ENCODE measurements around the gene AEBP1. TPM values are rescaled to one million over a fixed set of nuclear protein-coding genes. Genes with fewer than 3 reads are reported as not detected.

The AEBP1 gene
- total and polyA plus RNA-seq, 2 of the 4 experiments (the other 2 are of a cell fraction): 1.1 to 5.7 TPM

DNA sequence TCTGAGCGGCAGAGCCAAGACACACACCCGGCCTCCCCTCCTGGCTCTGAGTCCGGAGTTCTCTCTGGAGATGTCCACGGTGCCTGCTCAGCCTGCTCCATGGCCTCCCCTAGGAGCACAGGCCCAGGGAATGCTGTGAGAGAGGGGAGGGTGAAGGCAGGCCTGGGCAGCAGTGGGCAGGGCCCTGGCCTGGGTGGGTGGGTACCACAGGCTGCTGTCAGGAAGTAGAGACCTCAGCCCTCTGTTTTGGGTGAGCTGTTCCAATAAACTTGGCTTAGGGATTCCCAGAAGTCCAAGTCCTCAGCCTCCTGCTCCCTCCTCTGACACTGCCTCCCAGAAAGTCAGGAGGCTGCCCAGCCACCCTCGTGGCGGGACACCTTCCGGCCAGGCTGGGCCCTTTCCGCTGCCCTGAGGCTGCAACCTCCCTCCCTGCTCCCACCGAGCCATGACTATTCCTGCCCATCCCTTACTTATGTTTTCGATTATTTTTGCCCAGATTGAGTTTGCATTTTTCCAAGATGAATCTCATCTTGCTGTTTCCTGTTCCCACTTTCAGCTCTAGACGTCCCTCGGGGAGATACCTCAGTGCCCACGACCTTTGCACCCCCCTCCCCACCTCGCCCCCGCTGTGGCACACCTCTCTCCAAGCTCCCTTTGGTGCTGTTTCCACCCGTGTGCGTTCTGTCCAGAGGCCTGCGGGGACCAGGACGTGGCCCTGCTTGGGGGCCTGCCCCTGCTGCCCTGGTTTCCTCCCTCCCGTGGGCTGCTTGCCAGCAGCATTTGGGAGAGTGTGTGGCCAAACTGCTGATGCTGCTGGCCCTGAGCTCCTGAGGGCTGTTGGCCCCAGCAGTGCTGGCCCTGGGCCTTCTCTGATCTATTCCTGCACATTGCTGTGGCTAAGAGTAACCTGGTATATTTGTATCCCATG is 16.0 kb upstream of the AEBP1 start:
- Histone ChIP-seq H3K36me3 (ENCODE audit: control insufficient read depth, insufficient read depth, low read length) (no peaks in the 10 kb centered on the region), H3K9ac (ENCODE audit: low read depth, low read length) (peak overlapping the region; percentile 45), H3K9me1 (ENCODE audit: insufficient read depth, low read length) (peaks cover 23% of the 10 kb centered on the region), H3K56ac (ENCODE audit: extremely low read depth, insufficient read depth, low read length) (peak overlapping the region; percentile 74; the same call in 1 of the 2 replicates), H2AK9ac (replicated peaks; ENCODE audit: low read depth, low read length, poor library complexity) (peak overlapping the region; percentile 50), H3K4me3 (ENCODE audit: insufficient read depth, low read depth, low read length) (no peak overlapping the region), H4K5ac (ENCODE audit: low read depth, low read length) (peak overlapping the region; percentile 90), H4K91ac (ENCODE audit: insufficient read depth, low read depth, low read length) (peak overlapping the region; percentile 92), H2AK5ac (ENCODE audit: low read depth, low read length) (peak overlapping the region; percentile 85), H2BK20ac (ENCODE audit: low read depth, low read length) (peak overlapping the region; percentile 82), H3K18ac (ENCODE audit: low read depth, low read length) (peak overlapping the region; percentile 58), H3K9me3 (ENCODE audit: control insufficient read depth, insufficient read depth, low read length) (no peaks in the 10 kb centered on the region), H4K8ac (ENCODE audit: low read depth in 2 of 2, low read length in 2 of 2) (peak overlapping the region; percentile 93 to 98), H3K4ac (ENCODE audit: low read depth, low read length) (peak overlapping the region; percentile 94), H2BK120ac (ENCODE audit: low read depth, low read length) (peak overlapping the region; percentile 95), H4K20me1 (ENCODE audit: insufficient read depth, low read length) (no peaks in the 10 kb centered on the region), H3K4me2 (ENCODE audit: low read depth, low read length) (peak overlapping the region; percentile 27), H3K27ac (ENCODE audit: insufficient read depth, low read length) (peak overlapping the region; percentile 94), H3K79me1 (ENCODE audit: low read depth in 1 of 2, low read length in 2 of 2) (peaks cover 0 to 7% of the 10 kb centered on the region in 2 experiments; a peak in 2 of 4 replicates), H3K14ac (replicated peaks; ENCODE audit: low read depth, low read length) (peak overlapping the region; percentile 86), H2BK15ac (ENCODE audit: low read depth, low read length) (peak overlapping the region; percentile 52; the same call in 2 of the 3 replicates), H2AFZ (replicated peaks; ENCODE audit: low read length, poor library complexity) (peak overlapping the region; percentile 93), H3K27me3 (ENCODE audit: control insufficient read depth, insufficient read depth, low read length) (no peaks in the 10 kb centered on the region), H2BK5ac (ENCODE audit: low read depth, low read length, poor library complexity, severe bottlenecking) (peak overlapping the region; percentile 91), H3K4me1 (ENCODE audit: control insufficient read depth, insufficient read depth, low read length) (peaks cover 27% of the 10 kb centered on the region), H3K23ac (ENCODE audit: low read depth, low read length) (peak overlapping the region; percentile 70)
- POLR2A ChIA-PET (ENCODE audit: unreplicated experiment): interaction anchor here (1.0 to 1.2 kb wide), 2 partner anchors 20 to 112 kb away, joined by 3 to 4 read pairs; partner anchors contain the start of gene YKT6
- ATAC-seq (ENCODE audit: low read depth) (peak; percentile 76), DNase-seq (peak; percentile 81)
- in situ Hi-C loops (cut with MboI; ENCODE audit: low sequenced_read_pairs) (no loop called here), dilution Hi-C loops (cut with HindIII; ENCODE audit: low sequenced_read_pairs, unreplicated experiment) (no loop called here), intact Hi-C loops (cut with micrococcal nuclease) (no loop called here)
- CTCF ChIA-PET: interaction anchor here (0.6 kb wide), 1 partner anchor 10 kb away, joined by 3 read pairs; no protein-coding TSS in a partner anchor
- TF ChIP-seq RAD21 (IDR thresholded peaks at IDR 0.05; ENCODE audit: low read length) (no peak), MAZ (IDR thresholded peaks at IDR 0.05; ENCODE audit: borderline replicate concordance, low read depth, low read length) (0 out of 2 replicates have a peak, but pooled peaks have one; percentile 35)
- whole genome bisulfite sequencing, 2 experiments (ENCODE audit: extremely low coverage in 2 of 2, insufficient read length in 1 of 2): 9% methylated on average over 7 of the region's 20 CpGs; no CpG with 5 or more reads in 1 of the 2 experiments
- BruUV-seq (replicated peaks): no TSS peak
